ENCODE results near the gene SOX10.

Gene SOX10
- total RNA-seq = 0 reads per million in 4 experiments

- no peak for DNase-seq
Observed at GRCh38 chr22:37983860-37984791, at the start of gene SOX10. Gene SOX10 (minus strand): TSS chr22:37984555. CDS start chr22:37983784, 771 bp downstream.

- DNase-seq = no peak
Observed at GRCh38 chr22:38033522-38034277, 49.3 kb upstream of the SOX10 start.

DNA sequence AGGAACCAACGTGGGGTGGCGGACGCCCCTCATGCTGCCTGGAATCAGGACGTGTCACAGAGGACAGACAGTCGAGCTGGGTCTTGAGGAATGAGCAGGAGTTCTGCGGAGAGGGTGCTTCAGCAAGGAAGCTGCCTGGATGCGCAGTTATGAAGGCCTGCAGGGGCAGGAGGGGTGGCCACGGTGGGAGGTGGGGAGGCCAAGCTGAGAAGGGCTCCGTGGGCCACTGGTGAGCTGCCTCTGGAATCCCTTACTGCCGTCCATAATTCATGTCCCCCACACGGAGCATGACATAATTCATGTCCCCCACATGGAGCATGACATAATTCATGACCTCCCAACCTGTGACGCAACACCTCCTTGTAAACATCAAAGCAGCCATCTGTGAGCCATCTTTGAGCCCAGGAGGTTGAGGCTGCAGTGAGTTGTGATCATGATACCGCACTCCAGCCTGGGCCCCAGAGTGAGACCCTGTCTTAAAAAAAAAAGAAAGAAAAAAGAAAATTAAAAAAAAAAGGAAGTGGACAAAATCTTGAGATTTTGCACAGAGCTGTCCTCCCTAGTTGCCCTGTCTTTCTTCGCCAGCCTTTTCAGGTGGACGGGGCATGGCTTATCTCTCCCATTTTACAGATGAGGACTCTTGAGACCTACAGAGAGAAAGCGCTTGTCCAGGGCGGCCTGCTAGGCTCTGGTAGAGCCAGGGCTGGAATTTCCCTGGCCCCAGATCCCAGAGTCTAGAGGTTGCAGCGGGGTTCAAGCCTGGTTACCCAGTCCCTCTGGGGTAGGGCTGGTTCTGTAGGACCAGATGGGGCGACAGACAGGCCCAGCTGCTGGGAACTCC lies 48.5 kb upstream of the SOX10 start:
- DNase-seq = no peak

GRCh38 chr22:38031491-38031890 lies 47.1 kb upstream of the SOX10 start:
- no peak for DNase-seq

DNA sequence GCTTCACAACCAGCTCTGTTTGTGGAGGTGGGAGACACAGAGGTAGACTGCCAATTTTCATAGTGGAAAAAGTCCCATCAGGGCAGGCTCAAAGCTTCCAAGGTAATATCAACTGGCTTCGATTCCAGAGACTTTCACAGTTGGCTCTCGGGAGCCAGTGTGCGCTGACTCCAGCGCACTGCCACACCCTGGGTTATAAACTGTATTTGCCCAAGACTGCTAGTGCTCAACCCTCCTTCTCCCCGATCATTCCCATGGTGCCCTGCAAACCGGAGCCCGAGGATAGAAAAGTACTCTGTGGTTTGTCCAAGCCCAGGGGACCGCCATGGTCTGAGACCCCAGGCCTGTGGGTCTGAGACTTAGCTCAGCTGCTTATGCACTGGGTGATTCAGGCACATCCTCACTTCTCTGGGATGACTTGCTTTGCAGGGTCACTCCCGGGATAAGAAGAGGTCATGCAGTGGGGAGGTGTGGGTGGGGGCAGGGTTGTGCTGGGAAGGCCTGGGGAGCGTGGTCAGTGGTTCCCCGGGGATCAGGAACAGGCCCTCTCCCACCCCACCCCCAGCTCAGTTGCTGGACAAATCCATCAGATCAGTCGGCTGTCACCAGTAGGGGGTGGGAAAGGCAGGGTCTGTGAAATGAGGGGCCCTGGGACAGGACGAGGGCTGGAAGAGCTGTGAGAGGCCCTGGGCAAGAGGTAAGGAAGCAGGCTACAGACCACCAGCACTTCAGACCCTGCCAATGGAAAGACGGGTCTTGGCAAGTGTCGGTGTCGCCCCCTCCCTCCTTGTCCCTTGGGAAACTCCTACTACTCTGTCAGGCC lies 46.2 kb upstream of the SOX10 start:
- no peak for DNase-seq

DNA sequence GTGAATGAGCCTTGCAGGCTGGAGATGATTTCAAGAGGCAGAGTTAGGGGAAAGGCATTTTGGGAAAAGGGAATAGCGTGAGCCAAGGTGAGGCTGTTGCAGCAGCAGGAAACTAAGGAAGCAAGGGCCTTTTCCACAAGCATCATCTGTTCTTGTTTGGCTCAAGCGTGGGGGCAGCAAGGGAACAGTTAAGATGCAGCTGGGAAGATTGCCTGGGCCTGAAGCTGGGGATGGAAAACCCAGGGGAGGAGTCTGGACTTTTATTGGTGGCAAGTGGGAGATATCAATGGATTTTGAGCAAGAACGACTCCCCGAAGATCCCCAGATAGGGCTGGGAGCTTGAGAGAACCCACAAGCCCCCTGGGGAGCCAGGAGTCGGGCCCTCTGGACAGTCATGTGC lies 45.5 kb upstream of the SOX10 start:
- no peak for DNase-seq

- no peak for DNase-seq
Observed at GRCh38 chr22:38029370-38029769, 45.0 kb upstream of the SOX10 start.

GRCh38 chr22:38028344-38029130 lies 44.2 kb upstream of the SOX10 start:
- DNase-seq = no peak

DNA sequence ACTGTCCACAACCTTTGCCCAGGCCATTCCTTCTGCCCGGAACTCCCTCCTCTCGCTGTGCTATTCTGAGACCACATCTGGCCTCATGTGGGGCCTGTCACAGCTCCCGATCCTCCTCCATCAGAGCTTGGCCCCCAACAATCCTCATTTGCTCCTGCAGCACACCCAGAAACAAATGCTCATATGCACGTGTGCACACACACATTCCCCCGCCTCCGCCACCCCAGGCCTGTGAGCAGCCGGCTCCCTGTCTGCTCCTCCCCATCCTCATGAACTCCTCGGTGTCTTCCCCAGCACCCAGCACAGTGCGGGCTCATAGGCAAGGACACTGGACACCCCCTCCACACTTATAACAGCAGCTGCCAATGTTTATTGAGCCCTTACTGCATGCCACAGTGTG lies 43.1 kb upstream of the SOX10 start:
- no peak for DNase-seq

DNA sequence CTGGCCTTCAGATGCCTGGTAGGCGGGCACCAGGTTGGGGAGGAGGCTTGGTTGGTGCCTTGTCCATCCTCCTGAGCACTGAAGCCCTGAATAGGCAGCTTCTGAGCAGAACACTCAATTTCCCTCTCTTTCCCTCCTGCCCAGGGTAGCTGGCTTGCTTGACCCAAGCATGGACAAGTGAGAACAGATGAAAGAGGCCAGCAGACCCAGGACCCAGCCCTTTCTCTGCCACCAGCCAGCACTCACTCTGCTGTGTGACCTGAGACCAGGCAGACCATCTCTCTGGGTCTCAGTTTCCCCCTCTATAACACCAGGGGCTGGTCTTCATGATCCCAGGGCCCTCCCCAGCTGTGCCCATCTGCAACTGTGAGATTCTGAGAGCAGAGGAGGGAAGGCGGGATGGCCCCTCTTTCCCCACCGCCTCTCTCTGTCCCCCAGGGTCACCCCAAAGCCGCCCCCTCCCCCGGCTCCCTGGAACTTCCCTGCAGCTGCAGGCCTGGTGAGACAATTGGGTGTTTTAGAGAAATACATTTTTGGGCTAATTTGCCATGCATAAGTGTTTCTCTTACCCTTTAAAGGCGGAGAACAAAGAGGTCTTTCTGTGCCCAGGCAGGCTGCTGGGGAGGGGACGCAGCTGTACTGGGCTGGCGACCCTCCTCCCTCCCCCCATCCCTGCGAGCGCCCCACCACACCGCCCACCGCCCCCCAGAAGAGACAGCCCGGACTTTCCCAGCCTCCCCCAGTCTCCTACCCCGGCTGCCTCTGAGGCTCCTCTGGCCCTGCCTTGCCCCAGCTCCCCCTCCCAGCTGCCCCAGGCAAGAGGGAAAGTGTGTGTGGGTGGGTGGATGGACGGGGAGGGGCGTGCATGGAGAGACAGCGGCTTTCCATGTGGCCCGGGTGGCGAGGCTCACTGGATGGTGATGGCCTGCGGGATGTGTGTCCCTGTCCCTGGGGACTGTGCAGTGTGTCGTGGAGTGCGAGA lies 42.1 kb upstream of the SOX10 start:
- DNase-seq = no peak

GRCh38 chr22:38025514-38025913 lies 41.2 kb upstream of the SOX10 start:
- DNase-seq = no peak

DNA sequence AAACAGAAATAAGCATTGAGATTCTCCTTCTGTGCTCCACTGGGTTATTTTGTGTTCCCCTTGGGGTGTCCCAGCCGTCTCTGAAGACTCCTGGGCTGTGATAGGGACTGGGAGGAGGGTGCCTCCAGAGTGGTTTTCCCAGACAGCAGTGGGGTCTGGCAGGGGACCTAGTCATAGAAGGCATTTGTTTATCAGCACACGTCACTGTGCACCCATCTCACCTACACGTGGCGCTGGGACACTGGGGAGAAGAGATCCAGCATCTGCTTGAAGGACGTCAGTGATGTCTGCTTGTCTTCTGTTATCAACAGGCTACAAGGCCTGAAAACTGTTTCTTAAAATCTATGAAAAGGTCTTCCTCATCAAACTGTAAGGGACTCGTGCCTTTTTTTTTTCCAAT lies 38.7 kb upstream of the SOX10 start:
- no peak for DNase-seq

DNA sequence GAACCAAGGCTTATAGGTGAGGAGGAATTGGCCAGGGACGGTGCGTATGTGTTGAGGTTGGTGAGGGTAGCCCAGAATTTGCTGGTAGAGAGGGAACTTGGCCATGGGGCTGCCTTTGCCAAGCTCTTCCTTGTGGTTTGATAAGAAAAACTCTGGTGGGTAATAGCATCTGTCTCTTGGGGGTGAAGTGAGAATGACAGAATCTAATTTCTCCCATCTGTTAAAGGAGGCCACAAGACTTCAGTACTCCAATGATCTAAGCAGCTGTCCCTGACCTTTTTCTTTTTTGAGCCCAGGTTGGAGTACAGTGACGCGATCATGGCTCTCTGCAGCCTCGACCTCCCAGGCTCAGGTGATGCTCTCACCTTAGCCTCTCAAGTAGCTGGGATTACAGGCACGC lies 36.9 kb upstream of the SOX10 start:
- no peak for DNase-seq

GRCh38 chr22:38018938-38019827 lies 34.8 kb upstream of the SOX10 start:
- DNase-seq = no peak

- no peak for DNase-seq
Observed at GRCh38 chr22:38017939-38018885, 33.9 kb upstream of the SOX10 start.

DNA sequence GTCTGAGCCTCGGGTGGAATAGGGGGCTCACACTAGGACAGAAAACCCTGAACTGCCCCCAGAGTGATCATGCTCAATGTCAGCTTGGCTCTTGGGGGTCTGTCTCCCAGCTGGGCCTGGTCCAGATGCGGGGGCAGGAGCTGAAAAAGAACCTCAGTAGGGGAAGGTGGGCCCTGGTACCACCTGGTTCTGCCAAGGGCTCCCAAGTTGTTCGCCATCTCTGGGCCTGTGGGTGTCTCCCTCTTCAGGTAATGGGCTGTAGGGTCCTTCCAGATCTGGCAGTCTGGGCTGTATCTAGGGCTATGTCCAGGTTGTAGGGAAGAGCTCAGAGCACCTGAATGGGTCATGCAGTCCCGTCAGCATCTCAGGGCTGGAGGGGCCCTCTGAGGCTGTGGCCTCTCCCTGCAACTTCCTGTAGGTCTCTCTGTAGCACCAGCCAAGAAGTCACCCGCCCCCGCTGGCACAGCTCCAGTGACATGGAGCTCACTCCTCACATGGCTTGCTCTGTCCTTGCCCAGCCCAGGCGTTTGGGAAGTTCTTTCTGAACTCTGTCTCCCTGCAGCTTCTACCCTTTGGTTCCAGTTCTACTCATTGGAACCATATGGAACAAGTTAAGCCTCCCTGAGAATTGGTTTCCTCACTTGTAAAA lies 33.0 kb upstream of the SOX10 start:
- no peak for DNase-seq

Data from effector CD8-positive, alpha-beta T cell (primary cell).